ENCODE results near the gene ACTR3.

ACTR3 gene

DNA sequence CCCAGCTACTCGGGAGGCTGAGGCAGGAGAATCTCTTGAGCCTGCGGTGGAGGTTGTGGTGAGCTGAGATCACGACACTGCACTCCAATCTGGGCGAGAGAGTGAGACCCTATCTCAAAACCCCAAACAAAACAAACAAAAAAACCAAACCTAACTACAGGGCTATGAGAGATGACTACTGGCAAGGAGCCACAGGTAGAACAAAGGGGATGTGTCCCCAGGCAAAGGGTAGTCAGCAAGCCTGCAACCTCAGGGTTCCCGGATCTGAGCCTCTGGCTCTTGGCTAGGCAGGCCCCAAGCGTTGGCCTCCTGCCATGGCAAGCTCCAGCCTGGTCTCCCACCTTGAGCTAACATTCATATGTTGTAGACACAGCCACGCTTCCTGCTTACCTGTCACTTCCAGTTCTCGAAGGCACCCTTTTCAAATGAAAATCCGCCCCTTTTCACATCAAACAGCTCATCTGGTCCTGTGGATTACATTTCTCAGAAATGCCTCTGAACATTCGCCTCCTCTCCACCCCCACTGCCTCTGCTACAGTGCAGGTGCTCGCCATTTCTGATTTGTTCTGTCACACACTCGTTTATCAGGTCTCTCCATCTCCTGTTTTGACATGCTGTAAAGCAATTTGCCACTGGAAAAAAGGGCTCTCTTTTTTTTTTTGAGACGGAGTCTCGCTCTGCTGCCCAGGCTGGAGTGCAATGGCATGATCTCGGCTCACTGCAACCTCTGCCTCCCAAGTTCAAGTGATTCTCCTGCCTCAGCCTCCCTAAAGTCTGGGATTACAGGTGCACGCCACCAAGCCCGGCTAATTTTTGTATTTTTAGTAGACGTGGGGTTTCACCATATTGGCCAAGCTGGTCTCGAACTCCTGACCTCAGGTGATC lies 13.1 kb upstream of the ACTR3 start:
- DNase-seq (ENCODE audit: low read depth): peak; percentile 69

DNA sequence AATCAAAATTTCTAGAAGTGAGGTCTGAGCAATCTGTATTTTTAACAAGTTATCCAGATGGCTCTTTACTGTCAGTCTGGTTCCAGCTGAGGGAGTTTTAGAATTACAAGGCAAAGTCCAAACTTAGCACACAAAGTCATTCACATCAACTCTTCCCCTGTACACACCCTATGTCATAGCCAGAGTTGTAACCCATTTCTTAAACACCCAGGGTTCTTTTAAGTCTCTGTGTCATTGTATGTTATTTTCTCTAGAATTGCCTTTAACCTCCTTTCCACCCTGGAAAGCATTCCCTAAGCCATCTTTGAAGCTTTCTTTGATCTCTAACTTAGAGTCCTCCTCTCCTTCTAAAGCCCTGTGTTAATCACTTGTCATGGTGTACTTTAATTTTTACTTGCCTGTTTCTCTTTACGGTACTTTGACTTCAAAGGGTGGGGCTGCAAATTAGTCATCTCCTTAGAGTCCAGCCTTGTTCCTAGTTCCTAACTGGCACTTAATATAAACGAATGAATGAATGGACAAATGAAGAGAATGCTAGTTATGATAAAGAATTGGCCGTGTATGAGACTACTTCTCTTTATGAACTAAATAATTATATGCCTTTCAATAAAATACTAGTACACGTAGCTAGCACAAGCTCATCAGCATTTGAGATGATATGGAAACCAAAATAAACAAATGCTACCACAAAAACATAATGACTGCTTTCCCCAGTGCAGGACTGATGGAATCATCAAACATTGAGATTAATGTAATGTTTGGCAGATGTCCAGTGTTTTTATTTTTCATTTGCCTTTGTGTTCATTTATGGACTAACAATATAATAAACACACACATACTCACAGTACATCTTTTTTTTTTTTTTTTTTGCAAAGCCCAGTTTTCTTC lies 11.9 kb upstream of the ACTR3 start:
- DNase-seq (ENCODE audit: low read depth): no peak

DNA sequence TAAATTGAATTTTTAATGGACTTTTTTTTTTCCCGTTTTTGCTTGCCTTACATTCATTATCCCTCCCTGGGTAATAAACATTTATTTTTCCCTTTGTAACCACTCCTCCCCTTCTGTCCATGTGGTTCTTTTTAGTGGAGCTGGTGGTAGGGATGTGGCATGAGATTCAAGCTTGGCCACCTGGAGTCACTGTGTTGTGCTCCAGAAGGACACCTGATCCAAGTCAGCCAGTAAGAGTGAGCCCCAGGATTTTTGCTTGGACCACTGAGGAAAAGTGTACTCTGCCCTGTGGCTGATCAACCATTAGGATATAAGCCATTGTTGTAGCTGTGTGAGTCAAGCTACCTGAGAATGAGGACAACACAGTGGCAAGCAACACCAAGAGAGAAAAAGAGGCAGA lies 11.1 kb upstream of the ACTR3 start:
- no peak for DNase-seq (ENCODE audit: low read depth)

DNA sequence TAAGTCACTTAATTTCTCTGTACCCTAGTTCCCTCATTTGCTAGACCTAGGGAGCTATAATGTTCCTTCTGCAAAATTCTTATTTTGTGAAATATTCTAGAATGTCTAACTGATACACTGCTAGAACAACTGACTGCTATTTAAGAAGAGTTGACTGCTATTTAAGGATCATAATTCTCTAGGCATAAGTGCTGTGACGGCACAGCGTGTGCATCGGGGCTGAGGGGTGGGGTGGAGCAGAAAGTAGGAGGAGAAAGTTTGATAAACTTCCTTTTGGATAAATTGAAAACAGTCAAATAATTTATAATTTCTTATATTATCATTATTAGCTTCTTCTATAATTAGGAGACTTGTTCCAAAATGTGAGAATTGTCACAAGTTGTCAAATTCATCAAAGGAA lies 10.4 kb upstream of the ACTR3 start:
- DNase-seq (ENCODE audit: low read depth): no peak

DNA sequence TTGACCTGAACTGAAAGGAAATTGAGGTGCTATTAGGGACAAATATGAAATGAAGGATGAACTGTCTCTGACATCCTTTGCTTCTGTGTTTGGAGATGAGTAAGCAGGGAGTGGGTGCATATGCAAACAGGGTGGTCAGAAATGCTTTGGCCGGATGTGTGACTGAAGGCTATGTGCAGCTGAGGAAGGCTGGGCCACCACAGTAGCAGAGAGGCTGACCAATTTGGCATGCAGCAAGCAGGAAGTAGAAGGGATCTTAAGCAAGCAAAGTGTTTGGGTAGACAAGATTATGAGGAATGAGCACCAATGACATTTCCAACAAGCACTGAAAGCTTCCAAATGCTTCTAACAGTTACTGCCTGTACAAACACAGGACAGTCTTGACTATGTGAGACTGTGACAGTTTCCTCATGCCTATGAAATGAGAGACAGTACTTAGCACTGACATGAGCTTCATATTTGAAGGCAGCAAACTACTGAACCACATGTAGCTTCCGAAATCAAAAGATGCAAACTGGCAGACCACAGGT lies 3.3 kb upstream of the ACTR3 start:
- peak; percentile 44 for DNase-seq (ENCODE audit: low read depth)

DNA sequence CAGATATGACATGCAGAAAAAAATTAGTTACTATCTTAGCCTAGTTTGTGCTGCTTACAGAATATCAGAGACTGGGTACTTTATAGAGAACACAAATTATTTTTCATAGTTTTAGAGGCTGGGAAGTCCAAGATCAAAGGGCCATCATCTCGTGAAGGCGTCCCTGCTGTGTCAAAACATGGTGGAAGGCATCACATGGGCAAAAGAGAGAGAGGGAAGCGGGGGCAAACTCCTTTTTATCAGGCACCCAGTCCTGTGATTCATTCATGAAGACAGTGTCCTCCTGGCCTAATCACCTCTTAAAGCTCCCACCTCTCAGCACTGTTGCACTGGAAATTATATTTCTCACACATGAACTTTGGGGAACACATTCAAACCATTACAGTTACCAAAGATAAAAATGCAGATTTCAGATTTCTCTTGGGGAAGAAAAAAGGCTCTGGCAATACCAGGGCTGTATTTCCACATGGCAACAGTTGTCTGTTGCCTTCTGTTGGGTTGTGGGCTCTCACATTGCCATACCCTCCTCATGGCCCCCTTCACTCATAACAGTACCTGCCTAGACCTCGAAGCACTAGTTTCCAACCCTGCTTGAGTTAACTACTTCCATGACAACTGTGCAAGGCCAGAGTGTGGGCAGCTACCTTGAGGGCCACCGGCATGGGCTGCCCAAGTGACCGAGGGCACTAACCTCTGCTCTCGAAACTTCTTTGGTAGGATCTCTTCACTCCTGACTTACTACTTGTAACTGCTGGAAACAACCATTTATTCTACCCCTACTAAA lies 2.7 kb upstream of the ACTR3 start:
- no peak for DNase-seq (ENCODE audit: low read depth)

DNA sequence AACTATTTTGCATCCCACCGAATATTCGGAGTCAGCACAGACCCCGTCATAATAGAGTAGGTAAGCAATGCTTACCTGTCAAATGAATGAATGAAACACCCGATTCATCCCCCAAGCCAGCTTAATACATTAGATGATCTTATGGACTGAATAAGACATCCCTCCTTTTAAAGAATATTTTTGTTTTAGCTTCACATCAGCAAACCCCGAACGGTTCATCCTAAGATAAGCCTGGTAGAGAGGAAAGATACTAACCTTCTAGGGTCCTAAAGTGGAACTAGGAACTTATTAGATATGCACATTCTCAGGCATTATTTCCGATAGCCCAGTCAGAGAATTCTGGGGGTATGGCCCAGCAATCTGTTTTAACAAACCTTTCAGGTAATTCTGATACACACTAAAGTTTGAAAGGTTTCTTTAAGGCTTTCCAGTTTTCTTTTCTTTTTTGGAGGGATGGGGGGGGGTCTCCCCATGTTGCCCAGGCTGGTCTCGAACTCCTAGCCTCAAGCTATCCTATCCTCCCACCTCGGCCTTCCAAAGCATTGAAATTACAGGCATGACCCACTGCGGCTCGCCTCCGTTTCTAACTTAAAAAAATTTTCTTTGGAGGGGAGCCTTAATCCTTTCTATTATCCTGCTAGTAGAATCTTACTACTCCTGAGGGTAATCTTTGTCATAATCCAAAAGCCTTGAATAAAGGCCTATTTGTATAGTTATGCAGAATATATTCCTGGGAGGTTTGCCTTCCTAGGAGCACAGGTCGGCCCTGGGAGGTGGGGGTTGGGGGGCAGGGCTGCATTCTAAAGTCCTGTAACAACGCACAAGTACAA lies 1.0 kb upstream of the ACTR3 start:
- no peak for DNase-seq (ENCODE audit: low read depth)

DNA sequence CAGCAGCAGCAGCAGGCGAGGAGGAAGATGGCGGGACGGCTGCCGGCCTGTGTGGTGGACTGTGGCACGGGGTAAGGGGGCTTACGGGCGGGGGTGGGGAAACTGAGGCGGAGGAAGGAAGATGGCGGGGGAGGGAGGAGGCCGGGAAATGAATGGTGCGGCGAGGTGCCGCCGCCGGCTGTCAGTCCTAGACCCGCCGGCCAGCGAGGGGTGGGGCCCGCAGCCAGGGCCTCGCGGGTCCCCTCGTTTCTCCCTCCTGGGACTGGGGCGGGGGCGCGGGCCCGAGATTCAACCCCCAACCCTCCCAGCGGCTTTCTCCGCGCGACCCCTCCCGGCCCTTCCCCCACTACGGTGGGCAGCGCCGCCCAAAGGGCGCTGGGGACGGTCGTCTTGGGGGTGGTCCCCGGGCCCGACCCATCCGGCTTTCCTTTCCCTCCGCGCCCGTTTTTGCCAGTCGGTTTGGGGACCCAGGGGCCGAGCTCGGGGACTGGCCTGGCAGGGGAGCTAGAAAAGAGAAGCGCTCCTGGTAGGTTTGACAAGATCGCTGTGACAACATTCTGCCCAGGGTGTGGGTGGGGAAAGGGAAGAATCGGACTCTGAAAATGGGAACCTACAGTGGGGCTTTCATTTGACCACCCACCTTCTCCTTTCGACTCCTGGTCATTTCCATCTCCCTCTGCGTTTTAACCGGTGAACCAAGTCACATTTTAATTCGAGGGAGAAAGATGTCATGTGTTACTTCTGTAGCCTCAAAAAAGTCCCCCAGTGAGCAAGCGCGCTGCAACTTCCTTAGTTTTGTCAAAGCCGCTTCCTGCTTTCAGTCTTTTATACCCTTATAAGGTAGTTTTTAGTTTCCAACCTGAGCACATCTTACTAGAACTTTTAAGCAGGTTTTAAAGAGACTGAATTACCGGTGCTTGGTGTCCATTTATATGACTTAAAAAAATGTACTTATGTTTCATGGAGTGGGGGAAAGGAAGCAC lies 655 bp downstream of the ACTR3 start:
- DNase-seq (ENCODE audit: low read depth): peak; percentile 55

DNA sequence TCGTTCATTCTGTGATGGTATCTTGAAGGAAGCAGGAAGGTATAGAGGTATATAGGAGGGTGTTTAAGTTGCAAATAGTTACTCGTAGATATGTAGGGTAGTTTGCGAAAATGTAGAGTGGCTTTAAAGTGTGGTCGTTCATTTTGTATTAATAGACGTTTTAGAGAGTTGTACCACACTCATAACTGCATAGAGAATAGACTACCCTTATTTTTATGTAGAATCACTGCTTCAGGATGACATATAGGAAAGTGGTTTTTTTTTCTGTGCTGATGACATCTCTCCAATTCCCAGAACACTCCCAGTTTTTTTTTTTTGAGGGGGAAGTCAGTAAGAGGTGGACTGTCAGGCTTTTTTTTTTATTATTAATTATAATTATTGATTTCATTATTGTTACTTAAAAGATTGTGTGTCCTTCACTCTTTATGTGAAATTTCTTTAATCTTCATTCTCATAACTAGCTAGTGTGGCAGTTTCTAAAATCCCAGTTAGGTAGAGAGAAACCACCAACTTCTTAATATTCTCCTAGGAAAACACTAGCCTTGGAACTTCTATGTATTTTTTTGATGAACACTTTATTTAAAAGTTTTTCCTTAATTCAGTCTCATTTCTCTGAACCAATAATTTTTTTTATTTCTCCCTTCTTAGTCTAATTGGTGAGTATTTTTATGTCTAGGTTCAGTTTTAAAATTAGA lies 1.5 kb downstream of the ACTR3 start:
- no peak for DNase-seq (ENCODE audit: low read depth)

DNA sequence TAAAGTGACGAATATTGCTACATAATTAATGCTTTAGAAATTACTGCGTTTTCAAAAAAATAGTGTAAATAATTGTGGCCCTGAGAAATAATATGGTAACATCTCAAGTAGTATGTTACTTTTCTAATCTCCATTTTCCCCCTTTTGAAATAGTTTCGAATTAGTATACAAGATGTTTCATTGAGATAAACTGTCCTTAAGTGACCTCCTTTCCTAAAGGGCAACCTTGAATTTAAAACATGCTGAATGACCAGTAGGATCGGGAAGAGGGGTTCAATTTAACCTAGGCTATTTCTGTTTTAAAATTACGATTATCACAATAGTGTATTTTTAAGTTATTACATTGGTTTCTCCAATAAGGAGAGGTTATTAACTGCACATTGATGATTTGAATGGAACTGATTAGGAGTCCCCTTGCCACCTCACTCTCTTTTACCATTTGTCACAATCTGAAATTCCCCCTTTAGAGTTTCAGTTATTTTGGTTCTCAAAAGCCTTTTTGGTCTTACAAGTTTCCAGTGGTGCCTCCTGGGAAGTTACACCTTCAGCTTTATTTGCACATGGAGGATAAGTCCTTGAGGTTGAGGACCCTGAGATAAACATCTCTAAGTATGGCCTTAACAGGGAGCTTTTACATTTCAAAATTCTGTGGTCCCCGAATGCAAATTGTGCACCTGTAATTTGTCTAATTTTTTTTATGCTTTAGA lies 2.3 kb downstream of the ACTR3 start:
- no peak for DNase-seq (ENCODE audit: low read depth)

DNA sequence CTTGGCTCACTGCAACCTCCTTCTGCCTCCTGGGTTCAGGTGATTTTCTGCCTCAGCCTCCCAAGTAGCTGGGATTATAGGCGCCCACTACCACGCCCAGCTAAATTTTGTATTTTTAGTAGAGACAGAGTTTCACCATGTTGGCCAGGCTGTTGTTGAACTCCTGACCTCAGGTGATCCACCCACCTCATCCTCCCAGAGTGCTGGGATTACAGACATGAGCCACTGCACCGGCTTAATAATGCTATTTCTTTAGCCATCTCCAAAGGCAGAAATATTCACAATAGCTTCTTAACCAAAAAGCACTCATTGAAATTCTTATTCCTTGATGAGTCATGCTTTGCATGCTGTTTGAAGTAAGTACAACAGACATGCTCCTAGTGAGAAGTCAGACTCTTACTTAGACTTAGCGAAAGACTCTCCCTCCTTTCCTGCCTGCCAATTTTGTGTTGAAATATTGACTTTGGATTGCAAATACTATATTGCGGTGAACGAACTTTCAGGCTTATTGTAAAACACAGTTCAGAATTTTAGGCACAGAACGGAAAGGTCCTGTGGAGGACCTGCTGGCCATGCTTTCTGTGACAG lies 4.4 kb downstream of the ACTR3 start:
- no peak for DNase-seq (ENCODE audit: low read depth)

DNA sequence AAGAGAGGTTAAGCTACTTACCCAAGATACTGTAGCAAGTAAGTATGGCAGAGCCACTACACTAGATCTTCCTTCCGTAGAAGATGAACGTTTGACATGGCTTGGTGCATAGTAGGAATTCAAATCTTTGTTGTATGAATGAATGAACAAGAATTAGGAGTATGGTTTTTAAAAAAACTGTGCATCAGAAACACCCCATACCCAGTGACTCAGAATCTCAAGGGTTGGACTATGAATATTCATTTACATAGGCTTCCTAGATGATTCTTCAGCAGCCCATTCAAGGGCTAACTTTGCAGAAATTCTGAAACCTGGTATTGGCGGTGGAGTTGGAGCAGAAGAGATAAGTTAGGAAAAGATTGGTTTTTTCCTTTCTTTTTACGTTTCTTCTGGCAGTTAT lies 5.4 kb downstream of the ACTR3 start:
- DNase-seq (ENCODE audit: low read depth): no peak

DNA sequence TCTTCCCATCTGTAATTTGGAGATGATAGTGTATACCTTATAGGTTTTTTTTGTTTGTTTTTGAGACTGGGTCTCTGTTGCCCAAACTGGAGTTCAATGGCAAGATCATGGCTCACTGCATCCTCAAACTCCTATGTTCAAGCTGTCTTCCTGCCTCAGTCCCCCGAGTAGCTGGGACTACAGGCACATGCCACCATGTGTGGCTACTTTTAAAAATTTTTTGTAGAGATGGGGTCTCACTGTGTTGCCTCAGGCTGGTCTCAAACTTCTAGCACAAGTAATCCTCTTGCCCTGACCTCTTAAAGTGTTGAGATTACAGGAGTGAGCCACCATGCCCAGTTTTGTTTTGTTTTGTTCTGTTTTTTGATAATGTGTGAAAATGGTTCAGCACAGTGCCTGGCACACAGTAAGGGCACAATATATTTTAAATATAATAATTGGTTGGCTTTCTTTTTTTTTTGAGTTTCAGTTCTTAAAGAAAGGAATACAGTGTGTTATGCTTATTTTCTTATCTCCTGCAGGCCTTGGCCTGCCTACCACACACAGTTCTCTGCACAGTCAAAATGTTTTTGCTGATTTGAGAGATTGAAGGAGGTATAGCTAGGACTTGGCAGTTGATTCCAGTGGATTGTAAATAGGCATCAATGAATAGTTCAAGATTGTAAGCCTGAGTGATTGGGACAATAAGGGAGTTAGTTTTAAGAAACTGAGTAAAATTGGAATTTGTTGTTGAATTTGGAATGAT lies 6.1 kb downstream of the ACTR3 start:
- DNase-seq (ENCODE audit: low read depth): no peak

DNA sequence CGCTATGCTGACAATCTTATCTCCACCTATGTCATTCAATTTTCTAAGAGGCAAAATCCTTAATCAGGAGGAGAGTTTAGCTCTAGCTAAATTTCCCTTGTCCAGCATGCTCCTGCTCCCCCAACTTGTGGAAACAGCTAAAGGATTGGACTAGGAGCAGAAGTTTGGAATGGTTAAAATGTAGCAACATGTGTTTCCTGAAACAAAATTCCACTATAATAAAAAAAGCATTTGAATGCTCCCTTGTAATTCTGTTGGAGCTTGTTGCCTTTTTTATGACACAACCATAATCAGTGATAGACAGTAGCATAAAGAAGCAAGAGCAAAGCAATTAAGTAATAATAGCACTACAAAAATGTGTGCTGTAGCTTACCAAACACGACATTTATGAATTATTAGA lies 6.9 kb downstream of the ACTR3 start:
- no peak for DNase-seq (ENCODE audit: low read depth)

DNA sequence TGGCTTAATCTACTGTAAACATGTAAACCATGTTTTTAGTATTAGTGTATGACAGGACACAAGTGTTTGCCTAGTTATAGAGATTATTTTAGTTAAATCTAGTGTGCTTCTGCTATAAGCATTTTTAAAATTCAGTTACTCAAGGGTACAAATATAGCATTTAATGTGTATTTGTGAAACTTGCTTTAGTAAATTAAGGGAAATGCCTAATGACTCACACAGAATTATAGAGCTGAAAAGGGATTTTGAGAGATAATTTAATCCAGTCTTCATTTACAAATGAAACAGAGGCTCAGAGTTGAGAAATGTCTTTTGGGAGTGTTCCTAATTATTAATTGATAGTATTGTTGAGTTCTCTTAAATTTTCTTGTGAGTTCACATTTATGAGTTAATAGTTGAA lies 8.2 kb downstream of the ACTR3 start:
- DNase-seq (ENCODE audit: low read depth): no peak

DNA sequence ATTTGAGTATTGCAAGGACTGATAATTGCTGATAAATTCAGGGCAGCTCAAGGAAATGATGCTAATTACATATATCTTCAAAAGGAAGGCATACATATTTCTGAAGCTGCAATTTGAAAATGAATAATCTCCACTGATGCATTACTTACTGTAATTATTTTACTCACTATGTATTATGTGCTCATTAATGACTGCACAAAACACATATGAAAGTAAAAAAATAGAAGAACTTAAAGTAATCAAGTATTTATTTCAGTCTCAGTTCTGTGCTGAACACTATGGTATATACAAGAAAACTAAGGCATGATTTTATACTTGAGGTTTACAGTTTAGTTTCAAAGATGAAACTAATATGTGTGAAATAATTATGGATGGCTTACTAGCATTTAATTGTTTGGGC lies 9.3 kb downstream of the ACTR3 start:
- no peak for DNase-seq (ENCODE audit: low read depth)

DNA sequence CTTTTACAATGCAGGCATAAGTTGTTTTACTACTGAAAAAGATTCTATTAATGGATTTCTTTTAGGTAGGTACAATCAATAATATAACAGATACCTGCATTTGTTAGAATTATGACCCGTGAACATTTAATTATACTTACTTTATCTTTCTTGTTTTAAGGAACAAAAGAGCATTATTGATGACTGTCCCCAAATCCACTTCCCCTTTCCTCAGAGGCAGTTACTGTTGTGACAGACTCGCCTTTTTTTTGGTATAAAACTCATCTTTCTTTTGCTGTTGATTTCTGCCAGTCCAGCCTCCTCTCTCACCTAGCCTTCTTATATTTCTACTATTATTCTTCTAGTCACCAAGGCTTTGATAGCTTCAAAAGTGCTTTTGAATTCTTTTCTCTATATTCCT lies 12.1 kb downstream of the ACTR3 start:
- DNase-seq (ENCODE audit: low read depth): no peak

DNA sequence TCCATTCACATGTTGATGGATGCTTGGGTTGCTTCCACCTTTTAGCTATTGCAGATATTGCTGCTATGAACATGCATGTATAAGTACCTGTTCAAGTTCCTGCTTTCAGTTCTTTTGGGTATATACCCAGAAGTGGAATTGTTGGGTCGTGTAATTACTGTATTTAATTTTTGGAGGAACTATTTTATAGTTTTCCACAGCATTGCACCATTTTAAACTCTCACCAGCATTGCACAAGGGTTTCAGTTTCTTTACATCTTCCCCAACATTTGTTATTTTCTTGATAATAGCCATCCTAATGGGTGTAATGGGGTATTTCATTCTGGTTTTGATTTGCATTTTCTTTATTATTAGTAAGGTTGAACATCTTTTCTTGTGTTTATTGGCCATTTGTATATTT lies 16.0 kb downstream of the ACTR3 start:
- no peak for DNase-seq (ENCODE audit: low read depth)
